Islet precursor cell (in vitro differentiated cells): ENCODE results near the gene TBC1D25.

ENCODE experiments used
- DNase-seq: peaks from one replicate; pipeline ENCODE4 v3.0.0-alpha.2; 2018

TBC1D25 gene, protein sequence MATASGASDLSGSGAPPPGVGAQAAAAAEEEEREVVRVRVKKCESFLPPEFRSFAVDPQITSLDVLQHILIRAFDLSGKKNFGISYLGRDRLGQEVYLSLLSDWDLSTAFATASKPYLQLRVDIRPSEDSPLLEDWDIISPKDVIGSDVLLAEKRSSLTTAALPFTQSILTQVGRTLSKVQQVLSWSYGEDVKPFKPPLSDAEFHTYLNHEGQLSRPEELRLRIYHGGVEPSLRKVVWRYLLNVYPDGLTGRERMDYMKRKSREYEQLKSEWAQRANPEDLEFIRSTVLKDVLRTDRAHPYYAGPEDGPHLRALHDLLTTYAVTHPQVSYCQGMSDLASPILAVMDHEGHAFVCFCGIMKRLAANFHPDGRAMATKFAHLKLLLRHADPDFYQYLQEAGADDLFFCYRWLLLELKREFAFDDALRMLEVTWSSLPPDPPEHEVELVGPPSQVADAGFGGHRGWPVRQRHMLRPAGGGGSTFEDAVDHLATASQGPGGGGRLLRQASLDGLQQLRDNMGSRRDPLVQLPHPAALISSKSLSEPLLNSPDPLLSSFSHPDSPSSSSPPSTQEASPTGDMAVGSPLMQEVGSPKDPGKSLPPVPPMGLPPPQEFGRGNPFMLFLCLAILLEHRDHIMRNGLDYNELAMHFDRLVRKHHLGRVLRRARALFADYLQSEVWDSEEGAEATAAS

GRCh38 chrX:48539345-48540027 is at the start of gene TBC1D25:
Gene TBC1D25, plus strand, starts transcription at chrX:48539714. Its CDS starts 84 bp downstream, at chrX:48539798.
- DNase-seq: peak; percentile 97

DNA sequence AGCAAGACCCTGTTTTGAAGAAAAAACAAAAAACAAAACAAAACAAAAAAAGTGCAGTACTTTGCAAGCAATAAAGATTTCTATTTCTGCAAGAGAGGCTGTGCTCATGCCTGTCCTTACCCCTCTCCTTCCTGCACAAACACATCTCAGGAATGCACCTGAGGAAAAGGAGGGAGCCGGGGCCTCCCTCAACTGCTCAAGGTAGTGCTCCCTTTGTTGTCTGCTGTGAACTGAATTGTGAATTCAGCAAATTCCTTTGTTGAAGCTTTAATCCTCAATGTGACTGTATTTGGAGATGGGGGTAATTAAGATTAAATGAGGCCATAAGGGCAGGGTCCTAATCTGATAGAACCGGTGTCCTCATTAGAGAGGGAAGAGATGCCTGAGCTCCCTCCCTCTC is 49.6 kb upstream of the TBC1D25 start:
- DNase-seq: no peak

DNA sequence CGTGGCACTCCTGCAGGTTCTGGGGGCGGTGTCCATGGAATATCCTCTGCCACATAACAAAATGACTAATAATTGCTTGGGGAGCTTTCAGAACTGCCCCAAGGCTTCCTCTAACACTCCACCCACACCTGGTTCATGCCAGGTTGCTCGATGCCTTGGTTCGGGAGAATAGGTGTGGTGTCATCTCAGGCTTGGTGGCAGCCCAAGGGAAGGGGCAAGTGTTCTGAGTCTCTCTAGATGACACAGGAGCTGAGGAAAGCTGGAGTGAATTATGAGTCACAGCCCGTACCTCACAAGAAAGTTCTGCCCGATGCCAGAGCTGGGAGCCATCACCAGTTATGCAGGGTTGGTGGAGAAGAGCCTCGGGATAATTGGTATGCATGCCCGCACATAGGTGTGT is 48.9 kb upstream of the TBC1D25 start:
- DNase-seq: no peak

DNA sequence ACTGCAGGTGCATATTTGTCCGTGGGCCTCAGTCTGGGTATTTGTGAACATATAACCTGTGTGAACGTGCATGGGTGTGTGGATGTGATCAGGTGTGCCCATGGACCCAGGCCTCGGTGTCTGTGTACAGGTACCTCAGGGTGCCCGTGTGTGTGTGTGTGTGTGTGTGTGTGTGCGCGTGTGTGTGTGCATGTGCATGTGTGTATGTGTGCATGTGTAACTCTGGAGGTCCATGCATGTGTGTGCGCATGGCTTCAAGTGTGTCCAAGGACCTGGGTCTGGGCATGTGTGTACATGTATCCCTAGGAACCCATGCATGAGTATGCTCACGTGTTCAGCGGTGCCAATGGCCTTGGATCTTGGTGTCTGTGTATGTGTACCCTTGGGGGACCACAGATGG is 47.7 kb upstream of the TBC1D25 start:
- DNase-seq: no peak

GRCh38 chrX:48492293-48492910 is 47.1 kb upstream of the TBC1D25 start:
- DNase-seq: peak; percentile 80

DNA sequence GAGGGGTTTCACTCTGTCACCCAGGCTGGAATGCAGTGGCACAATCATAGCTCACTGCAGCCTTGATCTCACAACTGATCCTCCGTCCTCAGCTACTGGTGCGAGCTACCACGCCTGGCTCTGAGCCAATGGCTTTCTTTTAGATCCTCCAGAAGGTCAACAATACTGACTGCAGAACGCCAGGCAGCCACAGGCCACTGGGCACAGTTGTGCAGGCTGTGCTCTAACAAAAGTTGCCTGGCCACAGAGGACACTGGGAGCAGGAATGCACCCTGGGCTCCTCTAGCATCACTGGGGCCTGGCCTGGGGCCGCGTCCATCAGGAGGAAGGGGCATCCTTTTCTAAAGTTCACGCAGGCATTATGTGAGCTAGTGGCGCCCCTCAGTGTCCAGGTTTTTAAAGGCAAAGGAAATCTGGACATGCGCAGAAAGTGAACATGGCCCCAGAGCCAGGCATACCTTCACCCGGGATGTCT is 45.6 kb upstream of the TBC1D25 start:
- peak; percentile 85 for DNase-seq

- no peak for DNase-seq
These were observed 42.9 kb upstream of the TBC1D25 start for GRCh38 chrX:48496660-48497059.

- DNase-seq: no peak
These were observed 41.6 kb upstream of the TBC1D25 start for GRCh38 chrX:48497871-48498270.

DNA sequence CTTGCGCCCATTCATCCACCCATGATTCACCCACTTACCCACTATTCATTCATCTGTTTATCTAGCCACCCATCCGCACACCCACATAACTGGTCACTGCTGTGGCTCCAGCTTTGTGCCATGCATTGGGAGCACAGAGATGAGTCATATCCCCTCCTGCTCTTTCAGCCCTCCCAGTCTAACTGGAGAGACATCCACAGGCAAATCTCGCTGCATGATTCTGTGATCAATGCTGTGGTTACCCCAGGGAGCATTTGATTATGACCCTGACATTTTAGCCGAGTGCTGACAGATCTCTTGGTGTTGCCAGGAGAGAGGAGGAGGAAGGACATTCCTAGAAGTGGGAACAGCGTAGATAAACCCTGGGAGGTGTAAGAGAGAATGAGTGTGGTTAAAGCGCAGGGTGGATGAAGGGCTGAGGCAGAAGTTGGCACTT is 41.1 kb upstream of the TBC1D25 start:
- no peak for DNase-seq

DNA sequence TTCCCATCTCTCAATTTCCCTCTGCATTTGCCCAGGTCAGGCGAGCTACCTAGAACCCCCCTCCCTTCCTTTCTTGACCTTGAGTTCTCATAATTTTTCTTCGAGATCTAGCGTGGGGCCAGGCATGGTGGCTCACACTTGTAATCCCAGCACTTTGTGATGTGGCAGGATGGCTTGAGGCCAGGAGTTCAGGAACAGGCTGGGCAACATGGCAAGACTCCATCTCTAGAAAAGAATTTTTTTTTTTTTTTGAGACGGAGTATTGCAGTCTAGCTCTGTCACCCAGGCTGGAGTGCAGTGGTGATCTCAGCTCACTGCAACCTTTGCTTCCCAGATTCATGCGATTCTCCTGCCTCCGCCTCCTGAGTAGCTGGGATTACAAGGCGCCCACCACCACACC is 35.3 kb upstream of the TBC1D25 start:
- no peak for DNase-seq

DNA sequence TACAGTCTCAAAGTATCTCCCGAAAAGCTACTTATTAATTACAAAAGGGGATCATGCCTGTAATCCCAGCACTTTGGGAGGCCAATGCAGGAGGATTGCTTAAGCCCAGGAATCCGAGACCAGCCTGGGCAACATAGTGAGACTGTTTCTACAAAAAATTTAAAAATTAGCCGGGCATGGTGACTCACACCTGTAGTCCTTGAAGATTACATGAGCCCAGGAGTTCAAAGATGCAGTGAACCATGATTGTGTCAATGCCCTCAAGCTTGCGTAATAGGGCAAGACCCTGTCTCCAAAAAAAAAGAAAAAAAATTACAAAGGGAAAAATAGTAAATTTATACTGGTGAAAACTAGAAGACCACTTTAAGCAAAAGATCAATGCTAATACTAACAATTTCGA is 34.0 kb upstream of the TBC1D25 start:
- no peak for DNase-seq

GRCh38 chrX:48507246-48507645 is 32.3 kb upstream of the TBC1D25 start:
- no peak for DNase-seq

- DNase-seq: peak; percentile 76
These were observed 30.9 kb upstream of the TBC1D25 start, which contains the start of gene PORCN for GRCh38 chrX:48508400-48509244. Gene PORCN, plus strand, starts transcription at chrX:48508992. Its CDS starts 829 bp downstream, at chrX:48509821.

- DNase-seq: no peak
These were observed 30.3 kb upstream of the TBC1D25 start for GRCh38 chrX:48509245-48509590.

DNA sequence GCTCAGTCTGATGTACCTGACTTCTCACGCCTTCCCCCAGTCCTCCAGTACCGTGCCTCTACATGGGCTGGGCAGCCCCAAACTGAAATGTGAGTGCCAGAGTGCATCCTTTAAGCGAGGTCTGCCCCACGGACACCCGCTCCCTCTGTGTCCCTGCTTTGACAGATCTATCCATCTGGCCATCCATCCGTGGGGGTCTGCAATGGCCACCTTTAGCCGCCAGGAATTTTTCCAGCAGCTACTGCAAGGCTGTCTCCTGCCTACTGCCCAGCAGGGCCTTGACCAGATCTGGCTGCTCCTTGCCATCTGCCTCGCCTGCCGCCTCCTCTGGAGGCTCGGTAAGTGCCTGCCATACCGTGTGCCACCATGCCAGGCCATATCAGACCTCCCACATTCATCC is 29.9 kb upstream of the TBC1D25 start:
- no peak for DNase-seq

- DNase-seq: no peak
These were observed 28.0 kb upstream of the TBC1D25 start for GRCh38 chrX:48511560-48511959.

DNA sequence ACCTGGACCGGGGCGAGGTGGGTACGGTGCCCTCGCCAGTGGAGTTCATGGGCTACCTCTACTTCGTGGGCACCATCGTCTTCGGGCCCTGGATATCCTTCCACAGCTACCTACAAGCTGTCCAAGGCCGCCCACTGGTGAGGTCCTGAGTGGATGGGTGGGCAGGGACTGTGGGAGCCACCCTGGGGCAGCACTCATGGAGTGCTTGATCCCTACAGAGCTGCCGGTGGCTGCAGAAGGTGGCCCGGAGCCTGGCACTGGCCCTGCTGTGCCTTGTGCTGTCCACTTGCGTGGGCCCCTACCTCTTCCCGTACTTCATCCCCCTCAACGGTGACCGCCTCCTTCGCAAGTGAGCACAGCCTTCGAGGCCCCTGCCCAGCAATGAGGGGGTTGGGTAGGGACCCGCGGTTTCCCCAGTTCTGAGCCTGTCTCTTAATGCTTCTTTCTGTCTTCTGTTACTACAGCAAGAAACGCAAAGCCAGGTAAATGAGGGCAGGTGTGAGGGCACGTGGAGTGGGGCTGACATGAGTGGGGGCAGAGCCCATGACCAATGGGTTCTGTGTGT is 27.1 kb upstream of the TBC1D25 start:
- DNase-seq: no peak

DNA sequence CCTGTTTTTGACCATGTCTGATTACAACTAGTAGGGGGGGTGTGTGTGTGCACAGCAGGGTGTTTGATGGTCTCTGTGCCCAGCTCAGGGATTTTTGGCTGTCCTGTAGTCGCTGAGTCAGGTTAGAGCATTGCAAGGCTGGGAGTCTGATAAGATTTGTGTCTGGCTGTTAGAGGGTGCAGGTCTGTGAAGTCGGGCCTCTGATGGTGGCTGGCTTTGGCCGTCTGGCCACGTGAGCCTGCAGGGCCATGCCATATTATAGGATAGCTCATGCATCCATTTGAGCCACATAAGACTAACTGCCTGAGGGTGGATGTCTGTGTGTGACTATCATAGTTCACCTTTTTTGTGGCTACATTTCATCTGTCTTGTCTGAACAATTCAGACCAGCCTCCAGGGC is 25.8 kb upstream of the TBC1D25 start:
- peak; percentile 68 for DNase-seq

DNA sequence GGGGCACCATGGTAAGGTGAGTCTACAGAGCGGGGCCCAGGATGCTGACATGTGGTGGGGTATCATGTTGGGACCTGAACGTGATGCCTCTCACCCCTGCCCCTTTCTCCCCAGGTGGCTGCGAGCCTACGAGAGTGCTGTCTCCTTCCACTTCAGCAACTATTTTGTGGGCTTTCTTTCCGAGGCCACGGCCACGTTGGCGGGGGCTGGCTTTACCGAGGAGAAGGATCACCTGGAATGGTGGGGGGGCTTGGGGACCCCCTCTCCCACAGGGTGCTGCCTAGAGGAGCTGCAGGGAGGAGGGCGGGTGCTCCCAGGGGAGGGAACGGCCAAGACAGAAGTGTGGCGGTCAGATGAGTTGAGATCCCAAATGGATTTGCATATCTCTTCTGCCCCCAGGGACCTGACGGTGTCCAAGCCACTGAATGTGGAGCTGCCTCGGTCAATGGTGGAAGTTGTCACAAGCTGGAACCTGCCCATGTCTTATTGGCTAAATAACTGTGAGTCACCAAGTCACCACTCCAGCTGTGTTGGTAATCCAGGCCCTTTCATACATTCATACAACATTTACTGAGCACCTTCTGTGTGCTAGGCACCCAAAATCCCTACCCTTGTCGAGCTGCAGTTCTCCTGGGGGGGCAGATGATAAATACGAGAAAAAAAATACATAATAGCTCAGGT is 25.2 kb upstream of the TBC1D25 start:
- no peak for DNase-seq

DNA sequence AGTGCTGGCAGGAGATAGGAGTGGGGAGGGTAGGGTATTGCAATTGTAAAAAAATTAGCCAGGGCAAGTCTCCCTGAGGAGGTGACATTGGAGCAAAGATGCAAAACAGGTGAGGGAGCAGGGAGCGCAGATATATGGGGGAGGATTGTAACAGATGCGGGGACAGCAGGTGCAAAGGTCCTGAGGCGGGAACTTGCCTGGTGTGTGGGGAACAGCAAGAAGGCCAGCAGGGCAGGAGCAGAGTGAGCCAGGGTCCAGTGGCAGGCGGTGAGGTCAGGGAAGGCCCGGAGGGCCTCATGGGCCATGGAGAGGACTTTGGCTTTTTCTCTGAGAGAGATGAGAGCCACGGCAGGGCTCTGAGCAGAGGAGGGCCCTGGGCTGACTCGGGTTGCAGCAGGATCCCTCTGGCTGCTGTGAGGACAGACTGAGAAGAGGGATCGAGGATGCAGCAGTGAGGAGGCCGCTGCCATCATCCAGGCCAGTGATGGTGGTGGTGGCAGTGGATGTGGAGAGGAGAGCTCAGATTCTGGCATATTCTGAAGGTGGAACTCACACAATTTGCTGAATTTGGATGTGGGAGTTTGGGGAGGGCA is 24.6 kb upstream of the TBC1D25 start:
- DNase-seq: no peak

GRCh38 chrX:48515842-48516241 is 23.7 kb upstream of the TBC1D25 start:
- DNase-seq: no peak
